GM19099 (cell line): ENCODE data around the gene ILK.

Experiments used
- POLR2A ChIP-seq: IDR thresholded peaks from 3 replicates; pipeline ENCODE4 v1.6.1; 2011; ENCODE audit warnings: low read depth; ENCODE audit not compliant: insufficient read length; ENCODE audit errors: extremely low read depth

ILK gene

GRCh38 chr11:6588018-6588417 is 15.6 kb upstream of the ILK start:
- no peak for TF ChIP-seq POLR2A

DNA sequence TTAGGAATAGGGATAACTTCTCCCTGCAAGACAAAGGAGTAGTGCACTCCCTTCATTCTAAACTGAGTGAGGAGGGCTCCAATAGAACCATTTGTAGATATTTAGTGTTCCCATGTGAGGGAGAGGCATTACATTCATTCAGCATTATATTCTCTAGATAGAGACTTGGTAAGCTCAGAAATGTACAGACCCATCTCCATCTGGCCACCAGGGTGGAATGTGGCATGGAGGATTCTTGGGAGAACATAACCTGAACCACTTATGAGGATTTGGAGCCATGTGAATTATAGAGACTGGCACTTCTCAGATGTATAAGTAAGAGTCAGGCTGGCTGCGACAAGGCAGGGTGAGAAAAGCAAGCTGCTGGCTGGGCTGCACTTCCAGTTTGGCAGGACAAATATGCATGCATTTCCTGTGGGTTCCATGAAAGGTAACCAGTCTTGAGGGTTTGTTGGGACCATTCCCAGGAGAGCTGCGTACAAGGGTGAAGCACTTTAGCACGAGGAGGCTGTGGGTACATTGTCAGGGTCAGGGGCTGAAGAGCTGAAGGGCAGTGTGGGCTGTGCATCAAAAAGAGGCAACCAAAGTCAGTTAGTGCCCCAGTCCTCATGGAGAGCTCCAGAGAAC is 9.3 kb upstream of the ILK start:
- no peak for TF ChIP-seq POLR2A

- TF ChIP-seq POLR2A, result no peak
These were observed 7.2 kb upstream of the ILK start for GRCh38 chr11:6596239-6596877.

DNA sequence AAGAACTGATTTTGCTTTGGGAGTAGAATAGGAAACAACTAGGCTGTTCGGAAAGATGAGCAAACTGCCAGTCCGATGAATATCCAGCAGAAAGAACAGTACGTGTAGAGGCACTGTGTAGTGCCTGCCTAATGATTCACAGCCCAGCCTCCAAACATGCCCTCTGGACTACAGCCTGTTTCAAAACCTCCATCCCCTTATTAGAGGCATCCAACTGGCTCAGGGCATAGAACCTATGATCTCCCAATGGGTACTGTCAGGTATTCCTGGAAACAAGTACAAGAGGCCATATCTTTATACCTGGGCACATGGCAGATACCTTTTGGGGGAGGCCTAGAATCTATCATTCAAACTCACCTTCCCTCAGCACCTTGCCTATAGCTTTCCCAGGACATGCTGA is 5.0 kb upstream of the ILK start:
- TF ChIP-seq POLR2A, result no peak

DNA sequence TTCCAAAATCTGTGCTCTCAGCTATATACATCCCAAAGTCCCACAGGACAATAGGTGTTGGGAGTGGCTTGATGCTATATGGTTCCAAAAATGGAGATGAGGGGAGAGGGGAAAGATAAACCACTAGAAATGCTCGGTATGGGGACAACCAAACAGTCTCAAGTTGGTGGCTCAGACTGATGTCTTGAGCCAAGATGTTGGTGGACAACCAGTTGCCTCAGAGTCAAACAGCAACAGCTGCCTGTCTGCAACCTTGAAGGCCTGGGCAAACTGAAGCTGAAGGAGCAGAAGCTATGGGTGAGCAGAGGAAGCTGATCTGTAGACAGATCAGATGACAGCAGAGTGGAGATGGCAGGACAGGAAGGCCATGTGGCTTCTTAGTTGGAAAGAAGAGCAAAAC is 4.1 kb upstream of the ILK start:
- no peak for TF ChIP-seq POLR2A

DNA sequence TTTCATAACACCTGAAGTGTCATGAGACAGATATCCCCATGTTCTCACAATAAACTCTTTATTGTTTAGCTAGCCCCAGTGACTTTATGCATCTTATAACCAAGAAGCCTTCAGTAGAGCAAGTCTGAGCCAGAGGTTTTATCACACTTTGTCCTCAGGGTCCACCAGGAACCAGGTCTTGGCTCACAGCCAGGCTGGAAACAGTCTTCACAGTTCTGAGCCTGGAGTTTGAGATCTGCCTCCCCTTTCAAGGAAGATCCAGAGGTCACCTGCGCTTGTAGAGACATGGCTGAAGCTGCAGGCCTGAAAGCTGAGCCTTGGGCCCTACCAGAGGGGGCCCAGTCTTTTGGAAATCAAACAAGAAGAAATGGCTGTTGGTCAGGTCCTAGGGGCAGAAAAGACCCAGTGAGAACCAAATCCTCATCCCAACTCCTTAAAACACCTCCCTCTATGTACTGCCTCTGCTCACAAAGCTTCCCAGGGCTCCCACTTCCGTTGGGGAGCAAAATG is 3.6 kb upstream of the ILK start:
- TF ChIP-seq POLR2A, result no peak

DNA sequence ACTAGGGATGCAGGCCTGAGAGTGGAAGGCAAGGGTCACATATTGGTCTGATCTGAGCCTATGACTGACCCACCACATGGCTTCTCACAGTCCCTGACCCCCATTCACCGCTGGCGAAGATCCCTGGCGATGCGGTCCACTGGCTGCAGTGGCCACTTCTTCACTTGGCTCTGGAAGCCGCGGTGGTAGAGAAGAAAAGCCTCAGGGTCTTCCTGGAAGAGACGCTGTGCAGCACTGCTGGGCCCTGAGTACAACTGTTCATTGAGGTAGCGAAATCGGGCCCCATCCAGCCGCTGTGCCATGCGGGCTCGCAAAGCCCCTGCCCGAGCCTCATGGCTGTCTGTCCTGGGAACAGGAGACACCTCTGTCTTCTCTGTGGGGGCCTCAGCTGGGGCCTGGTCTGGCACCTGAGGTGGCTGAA is 2.5 kb upstream of the ILK start:
- TF ChIP-seq POLR2A, result no peak

DNA sequence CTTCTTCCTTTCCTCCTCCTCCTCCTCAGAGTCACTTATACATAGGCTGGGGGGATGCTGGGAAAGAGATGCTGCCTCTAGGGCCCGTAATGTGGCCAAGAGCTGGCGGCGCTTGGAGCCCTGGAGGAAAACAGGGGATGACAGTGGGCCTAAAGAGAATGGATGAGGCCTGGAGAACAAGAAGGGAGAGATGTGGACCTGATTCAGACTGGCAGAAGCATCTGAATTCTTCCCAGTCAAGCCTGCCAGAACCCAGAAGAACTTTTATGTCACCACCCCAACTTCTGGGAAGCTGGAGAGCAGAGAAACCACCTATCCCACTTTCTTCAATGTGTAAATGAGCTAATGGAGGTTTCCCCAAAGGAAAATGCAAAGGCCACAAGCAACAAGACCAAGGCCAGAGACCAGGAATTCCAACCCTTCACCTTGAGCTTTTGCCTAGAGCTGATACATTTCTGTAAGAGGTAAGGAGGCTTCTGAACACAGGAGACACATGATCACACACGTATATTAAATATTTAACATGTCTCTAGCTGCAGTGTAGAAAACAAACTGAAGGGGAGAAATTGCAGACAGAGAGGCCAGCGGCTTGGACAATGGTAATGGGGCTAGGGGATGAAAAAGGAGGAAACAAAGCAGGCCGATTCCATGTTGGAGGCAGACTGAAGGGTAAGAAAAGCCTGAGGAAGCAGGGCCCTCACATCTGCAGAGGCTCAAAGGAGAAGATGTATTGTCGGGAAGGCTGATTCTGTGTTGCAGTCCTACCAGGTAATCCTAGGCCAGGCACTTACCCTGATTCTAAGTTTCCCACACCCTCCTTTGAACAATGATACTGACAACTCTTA is 1.3 kb upstream of the ILK start:
- TF ChIP-seq POLR2A, result no peak

DNA sequence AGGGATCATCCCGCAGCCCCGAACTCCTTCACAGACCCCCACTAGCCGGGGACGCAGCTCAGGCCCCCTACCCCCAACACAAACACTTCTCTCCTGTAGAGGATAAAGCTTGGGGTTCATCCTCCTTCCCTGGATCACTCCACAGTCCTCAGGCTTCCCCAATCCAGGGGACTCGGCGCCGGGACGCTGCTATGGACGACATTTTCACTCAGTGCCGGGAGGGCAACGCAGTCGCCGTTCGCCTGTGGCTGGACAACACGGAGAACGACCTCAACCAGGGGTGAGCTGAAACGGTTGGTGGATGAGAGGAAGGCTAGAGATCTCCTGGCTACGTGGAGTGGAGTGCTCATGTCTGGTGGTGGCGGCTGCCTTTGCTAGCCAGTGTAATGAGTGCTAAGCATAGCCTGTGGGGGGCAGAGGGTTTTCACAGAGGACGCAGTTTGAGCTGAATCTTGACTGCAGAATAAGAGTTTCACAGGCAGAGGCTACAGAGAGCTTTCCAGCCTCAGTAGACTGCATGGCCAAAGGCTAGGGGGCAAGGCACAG is 580 bp downstream of the ILK start:
- no peak for TF ChIP-seq POLR2A

DNA sequence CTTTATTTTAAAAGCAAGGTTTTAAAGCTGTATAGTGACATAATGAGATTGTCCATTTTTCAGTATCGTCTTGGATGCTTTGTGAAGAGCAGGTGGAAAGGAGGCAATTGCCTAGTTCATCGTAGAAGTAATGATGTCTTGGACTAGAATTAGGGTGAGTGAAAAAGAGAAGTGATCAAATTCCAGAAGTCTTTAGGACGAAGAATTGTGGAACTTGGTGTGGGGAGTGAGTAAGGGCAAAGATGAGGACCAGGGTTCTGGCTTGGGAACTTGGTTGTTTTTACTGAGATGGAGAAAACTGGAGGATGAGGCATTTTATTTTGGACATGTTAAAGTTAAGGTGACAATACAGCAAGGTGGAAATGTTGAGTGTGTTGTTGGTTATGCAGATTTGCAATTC is 1.2 kb downstream of the ILK start:
- no peak for TF ChIP-seq POLR2A

DNA sequence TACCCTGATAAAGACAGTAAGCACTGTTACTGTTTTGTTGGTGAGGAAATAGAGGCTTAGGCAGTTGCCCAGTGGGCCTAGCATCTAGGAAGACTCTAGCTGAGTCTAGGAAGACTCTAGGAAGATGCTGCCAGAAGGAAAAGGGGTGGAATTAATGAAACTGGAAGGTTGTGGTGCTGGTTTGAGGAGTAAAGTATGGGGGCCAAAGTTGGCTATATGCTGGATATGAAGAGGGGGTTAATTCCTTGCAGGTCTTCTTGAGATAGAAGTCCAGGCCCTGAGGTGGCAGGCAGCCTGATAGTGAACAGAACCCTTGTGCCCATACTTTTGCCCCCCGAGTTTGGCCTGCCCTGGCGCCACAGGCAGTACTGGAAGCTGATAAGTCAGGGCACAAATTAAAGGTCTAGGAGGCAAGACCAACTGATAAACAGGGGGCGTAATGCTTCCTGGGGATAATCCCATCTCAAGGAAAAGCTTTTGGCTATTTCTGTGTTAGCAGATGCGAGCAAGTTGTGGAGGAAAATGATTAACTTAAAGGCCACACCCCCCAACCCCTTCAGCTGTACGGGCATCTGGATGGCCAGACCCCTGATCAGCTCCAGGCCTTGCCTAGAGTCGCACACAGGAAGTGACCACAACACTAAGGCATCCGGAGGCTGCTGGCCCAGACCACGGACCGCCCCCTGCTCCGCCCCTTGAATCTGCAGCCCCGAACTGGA is 3.1 kb downstream of the ILK start:
- TF ChIP-seq POLR2A, result peak; percentile 41

DNA sequence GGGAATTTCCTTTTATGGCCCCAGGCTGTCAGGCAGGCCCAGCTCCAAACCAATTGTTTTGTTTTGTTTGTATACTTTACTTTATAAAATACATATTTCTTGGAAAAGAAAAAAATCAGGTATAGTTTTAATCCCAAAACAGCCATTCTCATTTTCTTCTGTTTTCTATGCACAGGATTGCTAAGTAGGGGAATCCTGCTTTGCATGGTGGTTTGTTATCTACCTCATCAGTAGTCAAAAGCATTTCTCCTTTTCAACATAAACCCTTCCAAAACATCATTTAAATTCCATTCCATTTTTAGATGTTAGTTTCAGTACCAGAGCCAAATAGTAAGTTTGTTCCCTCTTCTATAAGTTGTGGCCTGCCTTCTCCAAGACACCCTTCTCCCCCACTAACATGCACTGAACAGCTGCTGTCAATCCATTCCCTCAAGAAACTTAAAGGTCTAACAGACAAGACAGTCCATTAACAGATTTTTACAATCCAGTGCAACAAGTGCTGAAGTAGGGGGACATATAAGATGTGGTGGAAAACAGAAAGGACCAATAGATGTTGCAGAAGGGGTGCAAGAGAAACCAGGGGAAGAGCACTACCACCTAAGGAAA is 3.7 kb downstream of the ILK start:
- TF ChIP-seq POLR2A, result no peak

- TF ChIP-seq POLR2A, result no peak
These were observed 4.4 kb downstream of the ILK start for GRCh38 chr11:6608011-6608410.

- no peak for TF ChIP-seq POLR2A
These were observed 5.3 kb downstream of the ILK start for GRCh38 chr11:6608726-6609501.
